ENCODE measurements around the gene PIK3CD. TPM values are rescaled to one million over a fixed set of nuclear protein-coding genes. Genes with fewer than 3 reads are reported as not detected.

The PIK3CD gene
- total RNA-seq: 10 to 100 TPM in 1 of 2 donors, 1 to 10 TPM in 1; 4.8 to 11.3 TPM
- 1 to 10 TPM; 1.8 to 2.0 TPM for polyA plus RNA-seq

GRCh38 chr1:9651565-9652378 is at the start of gene PIK3CD:
Gene PIK3CD (plus strand): TSS chr1:9651731. CDS start chr1:9710456, 58,725 bp downstream.
- TF ChIP-seq, protein P1, sequence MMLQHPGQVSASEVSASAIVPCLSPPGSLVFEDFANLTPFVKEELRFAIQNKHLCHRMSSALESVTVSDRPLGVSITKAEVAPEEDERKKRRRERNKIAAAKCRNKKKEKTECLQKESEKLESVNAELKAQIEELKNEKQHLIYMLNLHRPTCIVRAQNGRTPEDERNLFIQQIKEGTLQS (IDR thresholded peaks at IDR 0.05): no peak
- no peak for TF ChIP-seq MAX (IDR thresholded peaks at IDR 0.05)
- no peak for TF ChIP-seq FOXA1 (IDR thresholded peaks at IDR 0.05)
- TF ChIP-seq HNF4A (conservative IDR thresholded peaks at IDR 0.05): no peak
- TF ChIP-seq RAD21 (IDR thresholded peaks at IDR 0.05): no peak
- no peak for TF ChIP-seq HNF4G (IDR thresholded peaks at IDR 0.05)
- H3K4me1 ChIP-seq (ENCODE audit: control insufficient read depth in 4 of 4, insufficient read depth in 4 of 4, low read length in 3 of 4): peaks cover 0 to 17% (median 9%) of the 10 kb centered on the region in 4 donors
- DNase-seq (ENCODE audit: low spot score): no peak
- peak within 1 kb of the TSS; percentile 57 to 67 for H3K27ac ChIP-seq (ENCODE audit: low read depth in 1 of 2, low read length in 2 of 2)
- H3K36me3 ChIP-seq (ENCODE audit: control insufficient read depth in 4 of 4, insufficient read depth in 3 of 4, low read depth in 1 of 4, low read length in 3 of 4): no peaks in the 10 kb centered on the region
- H3K9ac ChIP-seq (ENCODE audit: low read depth in 1 of 2, low read length in 2 of 2): no peak within 1 kb of the TSS
- H3K27me3 ChIP-seq (ENCODE audit: control insufficient read depth in 4 of 4, insufficient read depth in 4 of 4, low read length in 3 of 4): peaks cover 0 to 9% (median 1%) of the 10 kb centered on the region in 4 donors
- 2% methylated on average over 94 of the region's 94 CpGs for WGBS
- H3K4me3 ChIP-seq (ENCODE audit: low read depth in 1 of 3, low read length in 3 of 3): peak within 1 kb of the TSS in 2 of 3 donors; percentile 19 to 59
- no peaks in the 10 kb centered on the region for H3K9me3 ChIP-seq (ENCODE audit: control insufficient read depth in 4 of 4, low read length in 3 of 4)

GRCh38 chr1:9601942-9602793 is 49.4 kb upstream of the PIK3CD start:
- no peak overlapping the region for H3K27ac ChIP-seq (ENCODE audit: low read depth in 1 of 2, low read length in 2 of 2)

More at GRCh38 chr1:9601942-9602793, 49.4 kb upstream of the PIK3CD start:
- H3K9ac ChIP-seq (ENCODE audit: low read depth in 1 of 2, low read length in 2 of 2): no peak overlapping the region
- no peak for TF ChIP-seq JUND (IDR thresholded peaks at IDR 0.05)
- TF ChIP-seq HNF4A (conservative IDR thresholded peaks at IDR 0.05): no peak
- TF ChIP-seq, protein P2, sequence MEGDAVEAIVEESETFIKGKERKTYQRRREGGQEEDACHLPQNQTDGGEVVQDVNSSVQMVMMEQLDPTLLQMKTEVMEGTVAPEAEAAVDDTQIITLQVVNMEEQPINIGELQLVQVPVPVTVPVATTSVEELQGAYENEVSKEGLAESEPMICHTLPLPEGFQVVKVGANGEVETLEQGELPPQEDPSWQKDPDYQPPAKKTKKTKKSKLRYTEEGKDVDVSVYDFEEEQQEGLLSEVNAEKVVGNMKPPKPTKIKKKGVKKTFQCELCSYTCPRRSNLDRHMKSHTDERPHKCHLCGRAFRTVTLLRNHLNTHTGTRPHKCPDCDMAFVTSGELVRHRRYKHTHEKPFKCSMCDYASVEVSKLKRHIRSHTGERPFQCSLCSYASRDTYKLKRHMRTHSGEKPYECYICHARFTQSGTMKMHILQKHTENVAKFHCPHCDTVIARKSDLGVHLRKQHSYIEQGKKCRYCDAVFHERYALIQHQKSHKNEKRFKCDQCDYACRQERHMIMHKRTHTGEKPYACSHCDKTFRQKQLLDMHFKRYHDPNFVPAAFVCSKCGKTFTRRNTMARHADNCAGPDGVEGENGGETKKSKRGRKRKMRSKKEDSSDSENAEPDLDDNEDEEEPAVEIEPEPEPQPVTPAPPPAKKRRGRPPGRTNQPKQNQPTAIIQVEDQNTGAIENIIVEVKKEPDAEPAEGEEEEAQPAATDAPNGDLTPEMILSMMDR (IDR thresholded peaks at IDR 0.05; ENCODE audit: low read depth, low read length, missing input control): no peak
- no peak for TF ChIP-seq FOXA2 (IDR thresholded peaks at IDR 0.05)
- TF ChIP-seq FOXA1 (IDR thresholded peaks at IDR 0.05): no peak
- no peak for TF ChIP-seq TAF1 (conservative IDR thresholded peaks at IDR 0.05)
- no peak for TF ChIP-seq RXRA (IDR thresholded peaks at IDR 0.05)
- no peak for TF ChIP-seq NR2F2 (IDR thresholded peaks at IDR 0.05)
- no peak for TF ChIP-seq ZBTB33 (IDR thresholded peaks at IDR 0.05)
- no peak for TF ChIP-seq MAX (IDR thresholded peaks at IDR 0.05)
- TF ChIP-seq SP1 (IDR thresholded peaks at IDR 0.05): no peak
- no peak for TF ChIP-seq HNF4G (IDR thresholded peaks at IDR 0.05)
- TF ChIP-seq EGR1 (IDR thresholded peaks at IDR 0.05; ENCODE audit: low read depth in 2 of 2): no peak
- TF ChIP-seq YY1 (IDR thresholded peaks at IDR 0.05): no peak
- TF ChIP-seq RAD21 (IDR thresholded peaks at IDR 0.05): no peak
- TF ChIP-seq GABPA (IDR thresholded peaks at IDR 0.05 in 1 of 2, conservative IDR thresholded peaks at IDR 0.05 in 1 of 2): no peak
- TF ChIP-seq, protein P3, sequence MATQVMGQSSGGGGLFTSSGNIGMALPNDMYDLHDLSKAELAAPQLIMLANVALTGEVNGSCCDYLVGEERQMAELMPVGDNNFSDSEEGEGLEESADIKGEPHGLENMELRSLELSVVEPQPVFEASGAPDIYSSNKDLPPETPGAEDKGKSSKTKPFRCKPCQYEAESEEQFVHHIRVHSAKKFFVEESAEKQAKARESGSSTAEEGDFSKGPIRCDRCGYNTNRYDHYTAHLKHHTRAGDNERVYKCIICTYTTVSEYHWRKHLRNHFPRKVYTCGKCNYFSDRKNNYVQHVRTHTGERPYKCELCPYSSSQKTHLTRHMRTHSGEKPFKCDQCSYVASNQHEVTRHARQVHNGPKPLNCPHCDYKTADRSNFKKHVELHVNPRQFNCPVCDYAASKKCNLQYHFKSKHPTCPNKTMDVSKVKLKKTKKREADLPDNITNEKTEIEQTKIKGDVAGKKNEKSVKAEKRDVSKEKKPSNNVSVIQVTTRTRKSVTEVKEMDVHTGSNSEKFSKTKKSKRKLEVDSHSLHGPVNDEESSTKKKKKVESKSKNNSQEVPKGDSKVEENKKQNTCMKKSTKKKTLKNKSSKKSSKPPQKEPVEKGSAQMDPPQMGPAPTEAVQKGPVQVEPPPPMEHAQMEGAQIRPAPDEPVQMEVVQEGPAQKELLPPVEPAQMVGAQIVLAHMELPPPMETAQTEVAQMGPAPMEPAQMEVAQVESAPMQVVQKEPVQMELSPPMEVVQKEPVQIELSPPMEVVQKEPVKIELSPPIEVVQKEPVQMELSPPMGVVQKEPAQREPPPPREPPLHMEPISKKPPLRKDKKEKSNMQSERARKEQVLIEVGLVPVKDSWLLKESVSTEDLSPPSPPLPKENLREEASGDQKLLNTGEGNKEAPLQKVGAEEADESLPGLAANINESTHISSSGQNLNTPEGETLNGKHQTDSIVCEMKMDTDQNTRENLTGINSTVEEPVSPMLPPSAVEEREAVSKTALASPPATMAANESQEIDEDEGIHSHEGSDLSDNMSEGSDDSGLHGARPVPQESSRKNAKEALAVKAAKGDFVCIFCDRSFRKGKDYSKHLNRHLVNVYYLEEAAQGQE (IDR thresholded peaks at IDR 0.05): no peak
- TF ChIP-seq, protein P1 (IDR thresholded peaks at IDR 0.05): no peak
- DNase-seq (ENCODE audit: low spot score): no peak
- no peaks in the 10 kb centered on the region for H3K9me3 ChIP-seq (ENCODE audit: control insufficient read depth in 4 of 4, low read length in 3 of 4)
- WGBS: 97% methylated on average over 26 of the region's 26 CpGs
- H3K36me3 ChIP-seq (ENCODE audit: control insufficient read depth in 4 of 4, insufficient read depth in 3 of 4, low read depth in 1 of 4, low read length in 3 of 4): peaks cover 0 to 9% (median 4%) of the 10 kb centered on the region in 4 donors
- H3K27me3 ChIP-seq (ENCODE audit: control insufficient read depth in 4 of 4, insufficient read depth in 4 of 4, low read length in 3 of 4): no peaks in the 10 kb centered on the region
- H3K4me3 ChIP-seq (ENCODE audit: low read depth in 1 of 3, low read length in 3 of 3): no peak overlapping the region
- H3K4me1 ChIP-seq (ENCODE audit: control insufficient read depth in 4 of 4, insufficient read depth in 4 of 4, low read length in 3 of 4): no peaks in the 10 kb centered on the region

All from liver (tissue), 9 donors.